Adipocyte (in vitro differentiated cells): ENCODE results near the gene FOXD4L1.
"Not testable (repeated sequence)": the region's sequence is repeated elsewhere in the genome, so short reads cannot be mapped to it uniquely, and the experiment has no call there.

Source experiments
- DNase-seq: peaks from one replicate; pipeline ENCODE4 v3.0.0-alpha.2; 2015; ENCODE audit warnings: low read depth
- H3K27me3 ChIP-seq: replicated peaks from 2 replicates; pipeline ENCODE4 v1.7.0; 2013; ENCODE audit warnings: mild to moderate bottlenecking, low read length, moderate library complexity; ENCODE audit not compliant: control insufficient read depth, insufficient read depth
- H3K36me3 ChIP-seq: 2 replicates; pipeline ENCODE4 v1.7.0; 2013; ENCODE audit warnings: low read length, mild to moderate bottlenecking, moderate library complexity; ENCODE audit not compliant: control insufficient read depth, insufficient read depth, severe bottlenecking
- H3K4me1 ChIP-seq: 2 replicates; pipeline ENCODE4 v1.7.0; 2013; ENCODE audit warnings: mild to moderate bottlenecking, low read length, moderate library complexity; ENCODE audit not compliant: control insufficient read depth, insufficient read depth
- H3K4me3 ChIP-seq: 2 replicates; pipeline ENCODE4 v1.7.0; 2013; ENCODE audit warnings: mild to moderate bottlenecking, low read length, moderate library complexity
- H3K9ac ChIP-seq: 2 replicates; pipeline ENCODE4 v1.7.0; 2013; ENCODE audit warnings: mild to moderate bottlenecking, low read length, moderate library complexity
- H3K9me3 ChIP-seq: 2 replicates; pipeline ENCODE4 v1.7.0; 2013; ENCODE audit warnings: mild to moderate bottlenecking, low read length, moderate library complexity; ENCODE audit not compliant: control insufficient read depth

The FOXD4L1 gene

GRCh38 chr2:113498365-113498764, at the start of gene FOXD4L1:
FOXD4L1 (plus strand) TSS chr2:113498665; CDS start chr2:113499257, 592 bp downstream.
- DNase-seq = not testable (repeated sequence)

GRCh38 chr2:113465770-113466169, 32.7 kb upstream of the FOXD4L1 start:
- not testable (repeated sequence) for DNase-seq, H3K4me1 ChIP-seq, H3K4me3 ChIP-seq, H3K36me3 ChIP-seq, H3K27me3 ChIP-seq, H3K9ac ChIP-seq, H3K9me3 ChIP-seq

More at GRCh38 chr2:113498365-113498764, at the start of gene FOXD4L1:
- not testable (repeated sequence) for H3K9ac ChIP-seq, H3K27me3 ChIP-seq, H3K9me3 ChIP-seq, H3K4me1 ChIP-seq, H3K4me3 ChIP-seq, H3K36me3 ChIP-seq

- H3K36me3 ChIP-seq, H3K4me3 ChIP-seq, DNase-seq, H3K27me3 ChIP-seq, H3K4me1 ChIP-seq, H3K9ac ChIP-seq, H3K9me3 ChIP-seq: not testable (repeated sequence)
Measured at GRCh38 chr2:113476688-113477368, 21.6 kb upstream of the FOXD4L1 start.

GRCh38 chr2:113496527-113496926, 1.9 kb upstream of the FOXD4L1 start:
- H3K9me3 ChIP-seq, DNase-seq, H3K27me3 ChIP-seq, H3K4me1 ChIP-seq, H3K36me3 ChIP-seq, H3K9ac ChIP-seq, H3K4me3 ChIP-seq: not testable (repeated sequence)

- not testable (repeated sequence) for H3K4me1 ChIP-seq, H3K9me3 ChIP-seq, DNase-seq, H3K36me3 ChIP-seq, H3K9ac ChIP-seq, H3K27me3 ChIP-seq, H3K4me3 ChIP-seq
Measured at GRCh38 chr2:113499019-113499885, 787 bp downstream of the FOXD4L1 start.

GRCh38 chr2:113499886-113500722, 1.6 kb downstream of the FOXD4L1 start:
- H3K27me3 ChIP-seq, H3K4me3 ChIP-seq, DNase-seq, H3K4me1 ChIP-seq, H3K36me3 ChIP-seq, H3K9me3 ChIP-seq, H3K9ac ChIP-seq: not testable (repeated sequence)

GRCh38 chr2:113500723-113501038, 2.2 kb downstream of the FOXD4L1 start:
- H3K36me3 ChIP-seq, H3K4me1 ChIP-seq, H3K9ac ChIP-seq, H3K9me3 ChIP-seq, DNase-seq, H3K4me3 ChIP-seq, H3K27me3 ChIP-seq: not testable (repeated sequence)

- peak overlapping the region; percentile 65 for H3K4me3 ChIP-seq
- not testable (repeated sequence) for H3K27me3 ChIP-seq, H3K4me1 ChIP-seq, H3K36me3 ChIP-seq, H3K9me3 ChIP-seq, H3K9ac ChIP-seq
- peak; percentile 4 for DNase-seq
Measured at GRCh38 chr2:113502216-113503093, 4.0 kb downstream of the FOXD4L1 start.

- peak overlapping the region; percentile 65 for H3K4me3 ChIP-seq
- not testable (repeated sequence) for H3K4me1 ChIP-seq, H3K9ac ChIP-seq, H3K27me3 ChIP-seq, H3K9me3 ChIP-seq, H3K36me3 ChIP-seq
- peak; percentile 34 for DNase-seq
Measured at GRCh38 chr2:113503094-113504042, 4.9 kb downstream of the FOXD4L1 start.

- not testable (repeated sequence) for H3K4me3 ChIP-seq, H3K36me3 ChIP-seq, H3K27me3 ChIP-seq, H3K9ac ChIP-seq, H3K9me3 ChIP-seq, H3K4me1 ChIP-seq, DNase-seq
Measured at GRCh38 chr2:113504081-113504480, 5.6 kb downstream of the FOXD4L1 start.
